Psoas muscle (tissue), 8 donors: Measurements from ENCODE around the gene MMD2. TPM values are rescaled to one million over a fixed set of nuclear protein-coding genes. Genes with fewer than 3 reads are reported as not detected.

Experiments
- ATAC-seq, 4 donors: fragments of 200-7000 bp; cut with Tn5 transposase; one replicate each; pipeline ENCODE4 v1.9.1; 2020; ENCODE audit warnings: moderate library complexity in 3 of 4, mild to moderate bottlenecking in 2 of 4
- DNase-seq, 2 donors: peaks; one replicate each; pipeline ENCODE4 v3.0.0-alpha.2; 2020
- H3K27ac ChIP-seq: fragments of 200-600 bp; one replicate; pipeline ENCODE4 v1.8.0; 2022
- H3K27me3 ChIP-seq, 3 donors: fragments of 200-600 bp in 1 of 3; one replicate each; pipeline versions ENCODE4 v1.6.1 to v1.8.0; 2013 to 2022; ENCODE audit warnings: low read length in 2 of 3, mild to moderate bottlenecking in 2 of 3, moderate library complexity in 1 of 3; ENCODE audit not compliant: insufficient read depth in 3 of 3
- H3K36me3 ChIP-seq, 2 donors: fragments of 200-600 bp in 1 of 2; one replicate each; pipeline versions ENCODE4 v1.6.1 to v1.8.0; 2013 to 2022; ENCODE audit warnings: low read depth in 1 of 2, mild to moderate bottlenecking in 1 of 2, moderate library complexity in 1 of 2; ENCODE audit not compliant: insufficient read depth in 1 of 2
- H3K4me1 ChIP-seq: fragments of 200-600 bp; one replicate; pipeline ENCODE4 v1.8.0; 2022
- H3K4me3 ChIP-seq: fragments of 200-600 bp; one replicate; pipeline ENCODE4 v1.8.0; 2022; ENCODE audit warnings: mild to moderate bottlenecking
- H3K9me3 ChIP-seq: fragments of 200-600 bp; one replicate; pipeline ENCODE4 v1.8.0; 2022
- WGBS, 3 donors: extraction: QIAGEN DNeasy Blood & Tissue Kit; methylation state at CpG; one replicate each; pipeline versions ENCODE4 v1.1.6 to v1.1.7; 2013; 5-methylcytosine and 5-hydroxymethylcytosine counted together
- intact Hi-C, 2 donors: fragments of 100-400 bp; cut with DNase I; formaldehyde crosslinking; loops; one replicate each; pipeline versions ENCODE4 v1.11.0 to v1.14.2; 2022
- polyA plus RNA-seq, 3 donors: library from polyadenylated mRNA; stranded (reverse); fragments of 200-250 nt; gene quantifications; one replicate each; pipeline ENCODE4 v1.2.3, GENCODE V29; 2013
- total RNA-seq, 4 donors: library from RNA; stranded (reverse); fragmentation: NEBNext Ultra II Directional in 2 of 4; extraction: Animal tissue kit (Norgen Biotek cat#: 25700) in 2 of 4; gene quantifications; one replicate each; pipeline versions ENCODE4 v1.2.1 to v1.2.4, GENCODE V29; 2021 to 2023
- TF ChIP-seq, protein P1 (sequence below): fragments of 200-600 bp; IDR thresholded peaks from one replicate; pipeline ENCODE4 v1.8.0; 2022; ENCODE audit warnings: antibody characterized with exemption
- donor health status: healthy with polysubstance abuse.
- donor health status: DM: no; HTN: no; CAD: no; lungs with moderate emphysema.
- donor health status: Bipolar disorder and iron deficiency.
- donor health status: healthy.
- donor health status: DM: yes; HTN: yes; CAD: no.
- donor health status: DM: no; HTN: no; CAD: no.
- donor health status: DM: no; HTN: no; CAD: no.
- donor health status: DM: yes; HTN: yes; CAD: no.

Gene MMD2
- total and polyA plus RNA-seq, 7 donors = 0.01 TPM; not detected in 6

DNA sequence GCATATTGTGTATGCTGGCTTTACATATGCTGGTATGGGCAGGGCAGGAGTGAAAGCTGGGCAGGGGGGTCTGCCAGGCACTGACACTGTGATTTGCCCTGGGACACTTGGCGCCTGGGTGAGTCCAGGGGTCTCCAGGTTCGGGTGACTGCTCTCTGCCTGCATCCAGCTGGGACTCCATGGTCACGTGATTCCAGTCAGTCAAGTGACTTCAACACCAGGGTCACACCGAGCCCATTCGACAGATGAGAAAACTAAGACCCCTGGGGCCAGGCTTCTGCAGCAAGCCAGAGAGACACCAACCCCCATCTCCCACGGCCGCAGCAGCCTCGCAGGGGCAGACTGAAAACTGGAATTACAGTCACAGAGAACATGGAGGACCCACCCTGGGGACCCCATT, 30.0 kb downstream of the MMD2 start:
- DNase-seq = no peak
- intact Hi-C loops = no loop called here

DNA sequence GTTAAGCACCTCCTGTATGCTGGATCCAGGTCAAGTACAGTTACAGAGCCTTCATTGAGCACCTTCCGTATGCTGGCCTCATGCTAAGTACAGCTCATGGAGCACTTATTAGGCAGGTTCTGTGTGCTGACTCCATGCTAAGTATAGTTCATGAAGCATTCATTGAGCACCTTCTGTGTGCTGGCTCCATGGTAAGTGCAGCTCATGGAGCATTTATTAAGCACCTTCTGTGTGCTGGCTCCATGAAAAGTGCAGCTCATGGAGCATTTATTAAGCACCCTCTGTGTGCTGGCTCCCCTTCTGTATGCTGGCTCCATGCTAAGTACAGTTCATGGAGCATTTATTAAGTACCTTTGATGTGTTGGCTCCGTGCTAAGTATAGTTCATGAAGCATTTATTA, 30.5 kb downstream of the MMD2 start:
- Histone ChIP-seq H3K9me3 (no peaks in the 10 kb centered on the region), H3K4me3 (no peak overlapping the region), H3K4me1 (no peaks in the 10 kb centered on the region), H3K27ac (no peak overlapping the region), H3K27me3 (peaks cover 0 to 6% (median 3%) of the 10 kb centered on the region in 3 donors), H3K36me3 (no peaks in the 10 kb centered on the region)
- intact Hi-C loops = no loop called here
- ATAC-seq (no peak), DNase-seq (no peak)
- TF ChIP-seq, protein P1, sequence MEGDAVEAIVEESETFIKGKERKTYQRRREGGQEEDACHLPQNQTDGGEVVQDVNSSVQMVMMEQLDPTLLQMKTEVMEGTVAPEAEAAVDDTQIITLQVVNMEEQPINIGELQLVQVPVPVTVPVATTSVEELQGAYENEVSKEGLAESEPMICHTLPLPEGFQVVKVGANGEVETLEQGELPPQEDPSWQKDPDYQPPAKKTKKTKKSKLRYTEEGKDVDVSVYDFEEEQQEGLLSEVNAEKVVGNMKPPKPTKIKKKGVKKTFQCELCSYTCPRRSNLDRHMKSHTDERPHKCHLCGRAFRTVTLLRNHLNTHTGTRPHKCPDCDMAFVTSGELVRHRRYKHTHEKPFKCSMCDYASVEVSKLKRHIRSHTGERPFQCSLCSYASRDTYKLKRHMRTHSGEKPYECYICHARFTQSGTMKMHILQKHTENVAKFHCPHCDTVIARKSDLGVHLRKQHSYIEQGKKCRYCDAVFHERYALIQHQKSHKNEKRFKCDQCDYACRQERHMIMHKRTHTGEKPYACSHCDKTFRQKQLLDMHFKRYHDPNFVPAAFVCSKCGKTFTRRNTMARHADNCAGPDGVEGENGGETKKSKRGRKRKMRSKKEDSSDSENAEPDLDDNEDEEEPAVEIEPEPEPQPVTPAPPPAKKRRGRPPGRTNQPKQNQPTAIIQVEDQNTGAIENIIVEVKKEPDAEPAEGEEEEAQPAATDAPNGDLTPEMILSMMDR = no peak
- WGBS, 3 donors = 86 to 93% (median 91%) methylated on average over 2 of the region's 2 CpGs

More for the DNA sequence above, 30.0 kb downstream of the MMD2 start:
- WGBS, 3 donors = 79 to 86% (median 86%) methylated on average over 8 of the region's 8 CpGs
- Histone ChIP-seq H3K36me3 (no peaks in the 10 kb centered on the region), H3K4me3 (no peak overlapping the region), H3K4me1 (no peaks in the 10 kb centered on the region), H3K9me3 (no peaks in the 10 kb centered on the region), H3K27me3 (peaks cover 0 to 6% (median 3%) of the 10 kb centered on the region in 3 donors), H3K27ac (no peak overlapping the region)
- TF ChIP-seq, protein P1 = no peak
- no peak for ATAC-seq

DNA sequence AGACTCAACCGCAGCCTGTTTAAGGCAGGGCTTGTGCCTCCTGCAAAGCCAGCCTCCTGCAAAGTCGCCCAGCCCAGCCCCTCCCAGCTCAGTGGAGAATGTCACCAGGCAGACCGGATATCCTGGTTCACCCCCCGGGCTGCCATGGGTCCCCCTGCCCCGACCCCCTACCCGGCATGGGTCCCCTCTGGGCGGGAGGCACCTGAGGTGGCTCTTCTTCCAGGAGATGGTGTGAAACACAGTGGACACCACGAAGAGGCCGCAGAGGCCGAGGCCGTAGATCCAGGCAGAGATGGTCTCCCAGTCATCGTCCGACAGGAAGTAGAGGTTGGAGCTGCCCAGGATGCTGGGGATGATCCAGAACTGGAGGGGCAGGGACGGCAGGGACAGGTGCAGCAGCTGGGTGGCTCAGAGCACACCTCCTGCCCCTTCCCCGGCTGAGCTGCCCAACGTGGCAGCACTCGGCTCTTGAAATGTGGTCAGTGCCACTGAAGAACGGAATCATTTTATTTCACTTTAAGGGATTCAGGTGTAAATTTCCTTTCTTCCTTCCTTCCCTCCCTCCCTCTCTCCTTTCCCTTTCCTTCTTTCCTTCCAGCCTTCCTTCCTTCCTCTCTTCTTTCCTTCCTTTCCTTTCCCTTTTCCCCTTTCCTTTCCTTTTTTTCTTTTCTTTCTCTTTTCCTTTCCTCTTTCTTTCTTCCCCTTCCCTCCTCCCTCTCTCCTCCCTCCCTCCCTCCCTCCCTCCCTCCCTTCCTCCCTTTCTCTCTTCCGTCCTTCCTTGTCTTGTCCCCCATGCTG, 38.8 kb downstream of the MMD2 start:
- Histone ChIP-seq H3K4me1 (no peaks in the 10 kb centered on the region), H3K4me3 (no peak overlapping the region), H3K36me3 (no peaks in the 10 kb centered on the region), H3K27me3 (no peaks in the 10 kb centered on the region), H3K9me3 (peaks cover 7% of the 10 kb centered on the region), H3K27ac (no peak overlapping the region)
- intact Hi-C loops = no loop called here
- WGBS, 3 donors = 71 to 78% (median 78%) methylated on average over 19 of the region's 19 CpGs
- TF ChIP-seq, protein P1 = no peak
- DNase-seq (no peak), ATAC-seq (no peak)

DNA sequence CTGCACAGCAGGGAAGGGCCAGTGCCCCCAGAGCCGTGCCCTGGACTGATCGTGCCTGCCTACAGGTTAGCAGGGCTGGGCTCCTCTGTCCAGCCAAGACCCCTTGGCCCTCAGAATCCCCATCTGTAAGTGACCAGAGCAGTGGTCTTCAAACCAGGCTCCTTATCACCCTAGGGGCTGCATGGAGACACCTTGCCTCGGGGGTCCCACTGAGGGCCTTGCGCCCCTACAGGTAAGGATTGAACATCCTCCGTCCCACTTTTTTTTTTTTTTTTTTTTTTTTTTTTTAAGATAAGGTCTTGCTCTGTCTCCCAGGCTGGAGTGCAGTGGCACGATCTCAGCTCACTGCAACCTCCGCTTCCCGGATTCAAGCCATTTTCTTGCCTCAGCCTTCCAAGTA, 42.9 kb downstream of the MMD2 start:
- no peaks in the 10 kb centered on the region for H3K36me3 ChIP-seq
- TF ChIP-seq, protein P1 = no peak
- WGBS, 3 donors = 47 to 66% (median 56%) methylated on average over 5 to 8 of the region's 8 CpGs
- H3K27me3 ChIP-seq = no peaks in the 10 kb centered on the region
- ATAC-seq = no peak
- intact Hi-C loops = no loop called here
- peaks cover 7% of the 10 kb centered on the region for H3K9me3 ChIP-seq
- no peak overlapping the region for H3K27ac ChIP-seq
- no peak for DNase-seq
- no peak overlapping the region for H3K4me3 ChIP-seq
- no peaks in the 10 kb centered on the region for H3K4me1 ChIP-seq
